Retinal pigment epithelial cell (primary cell): ENCODE measurements around the gene MCM8.
A peak's percentile ranks its signal among the peaks of the same experiment; 100 is the strongest.

Experiments
- DNase-seq: peaks from one replicate; pipeline ENCODE4 v3.0.0-alpha.2; 2010; ENCODE audit warnings: low read depth
- H3K4me3 ChIP-seq: 2 replicates; pipeline ENCODE4 v1.5.1; 2011; ENCODE audit warnings: mild to moderate bottlenecking, low read length, control low read depth, moderate library complexity
- TF ChIP-seq, protein P1 (sequence below): conservative IDR thresholded peaks from 2 replicates; pipeline ENCODE4 v1.5.1; 2011; ENCODE audit warnings: low read depth, low read length, control low read depth, inconsistent platforms

Gene MCM8

DNA sequence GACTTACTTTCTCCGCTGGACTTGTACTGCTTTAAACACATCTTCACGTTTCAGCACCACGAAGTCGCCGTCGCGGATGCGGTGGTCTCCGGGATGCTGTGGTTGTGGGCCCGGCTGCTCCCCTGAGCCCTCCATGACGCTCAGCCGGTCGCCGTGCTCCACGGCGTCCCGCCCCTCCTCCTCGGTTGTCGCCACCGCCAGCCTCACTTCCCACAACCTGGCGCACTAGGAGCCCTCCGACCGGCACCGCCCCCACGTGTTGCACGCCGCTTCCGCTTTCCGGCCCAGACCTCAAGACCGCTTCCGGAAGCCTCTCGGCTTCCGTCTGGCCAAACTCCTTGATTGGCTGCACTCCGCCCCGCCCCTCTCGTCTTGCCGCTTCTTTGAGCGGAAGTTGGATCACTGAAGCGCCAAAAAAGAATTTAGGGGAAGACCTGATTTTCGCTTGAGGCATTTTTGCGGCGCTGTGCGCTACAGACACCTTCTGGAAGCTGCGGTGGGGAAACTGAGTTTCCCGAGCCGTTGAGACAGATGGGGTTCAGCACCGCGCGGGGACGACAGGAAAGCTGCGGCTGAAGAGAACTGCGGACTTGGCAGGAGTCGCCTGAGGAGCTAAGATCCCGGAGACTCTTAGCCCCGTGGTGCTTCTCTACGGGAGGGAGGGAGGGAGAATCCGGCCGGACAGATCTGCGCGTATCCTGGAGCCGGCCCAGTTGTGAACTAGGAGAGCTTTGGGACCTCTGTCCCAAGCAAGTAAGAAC, at the start of gene MCM8, which contains the start of gene TRMT6:
Gene MCM8, plus strand, starts transcription at position 382 of the 761 bp plus-strand sequence. CDS start 1,364 bp downstream, outside the sequence.
Gene TRMT6, minus strand, starts transcription at position 263 of the 761 bp plus-strand sequence. Its CDS starts 128 bp downstream, at position 135.
- peak; percentile 85 for DNase-seq
- TF ChIP-seq, protein P1, sequence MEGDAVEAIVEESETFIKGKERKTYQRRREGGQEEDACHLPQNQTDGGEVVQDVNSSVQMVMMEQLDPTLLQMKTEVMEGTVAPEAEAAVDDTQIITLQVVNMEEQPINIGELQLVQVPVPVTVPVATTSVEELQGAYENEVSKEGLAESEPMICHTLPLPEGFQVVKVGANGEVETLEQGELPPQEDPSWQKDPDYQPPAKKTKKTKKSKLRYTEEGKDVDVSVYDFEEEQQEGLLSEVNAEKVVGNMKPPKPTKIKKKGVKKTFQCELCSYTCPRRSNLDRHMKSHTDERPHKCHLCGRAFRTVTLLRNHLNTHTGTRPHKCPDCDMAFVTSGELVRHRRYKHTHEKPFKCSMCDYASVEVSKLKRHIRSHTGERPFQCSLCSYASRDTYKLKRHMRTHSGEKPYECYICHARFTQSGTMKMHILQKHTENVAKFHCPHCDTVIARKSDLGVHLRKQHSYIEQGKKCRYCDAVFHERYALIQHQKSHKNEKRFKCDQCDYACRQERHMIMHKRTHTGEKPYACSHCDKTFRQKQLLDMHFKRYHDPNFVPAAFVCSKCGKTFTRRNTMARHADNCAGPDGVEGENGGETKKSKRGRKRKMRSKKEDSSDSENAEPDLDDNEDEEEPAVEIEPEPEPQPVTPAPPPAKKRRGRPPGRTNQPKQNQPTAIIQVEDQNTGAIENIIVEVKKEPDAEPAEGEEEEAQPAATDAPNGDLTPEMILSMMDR: no peak

DNA sequence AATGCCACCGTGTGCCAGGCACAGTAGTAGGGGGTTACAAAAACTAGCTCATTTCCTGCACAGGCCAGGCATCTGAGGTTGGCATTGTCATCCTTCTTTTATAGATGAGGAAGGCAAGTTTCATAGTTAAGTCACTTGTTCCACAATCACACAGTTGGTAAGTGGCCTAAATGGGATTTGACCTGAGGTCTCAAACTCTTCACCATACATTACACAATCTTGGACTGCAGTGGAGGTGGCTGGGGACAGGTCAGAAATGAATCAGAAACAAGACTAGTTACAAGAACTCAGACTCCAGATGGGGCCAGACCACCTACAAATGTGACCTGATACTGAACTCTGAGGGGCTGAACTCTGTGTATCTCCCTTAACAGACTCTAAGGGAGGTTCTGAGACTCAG, 49.5 kb upstream of the MCM8 start:
- H3K4me3 ChIP-seq: no peak overlapping the region
- TF ChIP-seq, protein P1: no peak
- no peak for DNase-seq

More for the DNA sequence above, at the start of gene MCM8, which contains the start of gene TRMT6:
- H3K4me3 ChIP-seq: peak within 1 kb of the TSS; percentile 96

DNA sequence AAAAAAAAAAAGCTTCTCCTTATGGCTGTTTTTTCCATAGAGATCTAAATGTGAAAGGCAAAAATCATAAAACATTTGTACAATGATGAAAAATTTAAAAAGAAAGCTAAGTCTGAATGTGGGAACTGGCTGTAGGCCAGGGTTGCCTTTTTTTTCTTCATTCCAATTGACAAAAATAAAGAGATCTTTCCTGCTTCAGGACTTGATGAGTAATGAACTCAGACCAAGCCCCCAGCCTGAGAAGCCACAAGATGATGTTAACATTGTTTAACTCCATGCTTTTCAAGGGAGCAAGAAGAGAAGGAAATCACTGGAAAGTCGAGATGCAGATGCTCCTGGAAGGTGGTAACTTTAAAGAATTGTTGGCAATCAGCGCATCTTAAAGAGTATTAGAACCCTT, 41.5 kb upstream of the MCM8 start:
- no peak for DNase-seq
- TF ChIP-seq, protein P1: no peak

DNA sequence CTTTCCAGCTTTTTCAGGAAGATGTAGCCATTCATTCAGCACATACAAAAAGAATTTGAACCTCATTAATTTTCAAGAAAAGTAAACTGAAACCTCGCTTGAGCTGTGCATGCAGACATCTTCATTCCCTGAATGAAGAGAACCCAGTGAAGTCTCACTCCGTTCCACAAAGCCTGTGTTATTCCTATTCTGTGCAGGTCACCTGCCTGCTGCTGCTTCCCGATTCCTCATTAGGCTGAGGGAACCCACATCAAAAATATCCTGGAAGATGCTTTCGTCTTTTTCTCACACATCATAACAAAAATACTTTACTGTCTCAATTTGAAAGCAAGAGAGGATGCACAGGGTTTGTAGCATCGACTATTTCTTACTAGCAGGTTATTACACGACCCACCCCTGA, 40.3 kb upstream of the MCM8 start:
- DNase-seq: no peak
- H3K4me3 ChIP-seq: no peak overlapping the region
- TF ChIP-seq, protein P1: no peak

More for the DNA sequence above, 41.5 kb upstream of the MCM8 start:
- H3K4me3 ChIP-seq: no peak overlapping the region

DNA sequence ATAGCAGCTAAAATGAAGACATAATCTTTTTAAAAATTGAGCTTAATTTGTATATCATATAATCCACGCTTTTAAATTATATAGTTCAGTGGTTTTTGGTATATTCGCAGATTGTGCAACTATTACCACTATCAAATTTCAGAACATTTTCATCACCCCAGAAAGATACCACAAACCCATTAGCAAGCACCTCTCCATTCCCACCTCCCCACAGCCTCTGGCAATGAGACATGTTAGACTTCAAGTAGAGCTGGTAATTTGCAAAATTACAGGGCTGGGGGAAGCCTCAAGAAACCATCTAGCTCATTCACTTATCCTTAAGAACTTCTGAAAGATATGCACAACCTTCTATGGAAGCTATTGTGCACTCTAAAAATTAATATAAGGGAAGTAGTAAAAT, 37.3 kb upstream of the MCM8 start:
- TF ChIP-seq, protein P1: no peak
- H3K4me3 ChIP-seq: no peak overlapping the region
- no peak for DNase-seq

DNA sequence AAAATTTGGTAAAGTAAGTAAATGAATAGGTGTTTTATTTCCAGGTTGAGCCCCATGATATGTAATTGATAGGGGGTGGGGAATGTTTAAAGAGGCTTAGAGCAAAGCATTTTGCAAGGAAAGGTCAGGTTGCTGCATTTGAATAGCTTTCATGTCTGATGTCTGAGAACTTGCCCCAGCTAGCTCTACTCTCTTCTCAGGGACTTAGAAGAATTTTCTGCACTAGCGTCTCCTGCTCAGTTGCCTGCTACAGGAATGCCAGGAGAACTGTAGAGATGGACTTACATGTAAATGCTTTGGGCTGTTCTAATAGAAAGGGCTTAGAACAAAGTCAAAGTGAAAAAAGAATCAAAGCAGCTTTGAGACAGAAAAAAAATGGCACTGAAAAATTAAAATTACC, 35.6 kb upstream of the MCM8 start:
- no peak overlapping the region for H3K4me3 ChIP-seq
- TF ChIP-seq, protein P1: no peak
- no peak for DNase-seq
